OCI-LY1 (cell line): ENCODE measurements around the gene ADAMTS9.

ENCODE experiments used
- H2AFZ ChIP-seq: fragments of 200-600 bp; sonication (generic), shearing (Covaris generic); 2 replicates; pipeline ENCODE4 v1.6.0; 2014; ENCODE audit warnings: antibody characterized with exemption, mild to moderate bottlenecking, low read length
- H3F3A ChIP-seq: fragments of 200-600 bp; sonication (generic), shearing (Covaris generic); 2 replicates; pipeline ENCODE4 v1.6.0; 2014; ENCODE audit warnings: mild to moderate bottlenecking, antibody characterized with exemption, low read length, moderate library complexity; ENCODE audit not compliant: insufficient read depth
- H3K27ac ChIP-seq: fragments of 200-600 bp; sonication (generic); 2 replicates; pipeline ENCODE4 v1.5.1; 2014; ENCODE audit warnings: low read length, mixed run types, mild to moderate bottlenecking, low read depth; ENCODE audit not compliant: poor library complexity, severe bottlenecking
- H3K27me3 ChIP-seq: fragments of 200-600 bp; sonication (generic); 2 replicates; pipeline ENCODE4 v1.6.0; 2014; ENCODE audit warnings: antibody characterized with exemption, mild to moderate bottlenecking, low read length, moderate library complexity; ENCODE audit not compliant: insufficient read depth
- H3K36me3 ChIP-seq: fragments of 200-600 bp; sonication (generic); 2 replicates; pipeline ENCODE4 v1.6.1; 2014; ENCODE audit warnings: mild to moderate bottlenecking, antibody characterized with exemption, low read length, moderate library complexity, mixed read lengths; ENCODE audit not compliant: insufficient read depth
- H3K4me1 ChIP-seq: fragments of 200-600 bp; sonication (generic); 2 replicates; pipeline ENCODE4 v1.5.1; 2014; ENCODE audit warnings: mild to moderate bottlenecking, low read length, moderate library complexity; ENCODE audit not compliant: insufficient read depth, severe bottlenecking
- H3K4me2 ChIP-seq: fragments of 200-600 bp; sonication (generic), shearing (Covaris generic); 2 replicates; pipeline ENCODE4 v1.6.1; 2014; ENCODE audit warnings: low read length
- H3K4me3 ChIP-seq: fragments of 200-600 bp; sonication (generic); 2 replicates; pipeline ENCODE4 v1.5.1; 2014; ENCODE audit warnings: low read length, low read depth, mild to moderate bottlenecking, mixed read lengths; ENCODE audit not compliant: poor library complexity, severe bottlenecking
- H3K79me2 ChIP-seq: fragments of 200-600 bp; shearing (Covaris generic); 2 replicates; pipeline ENCODE4 v1.6.1; 2016; ENCODE audit warnings: mixed run types, low read length, mixed read lengths; ENCODE audit not compliant: insufficient read depth
- H3K9ac ChIP-seq: fragments of 200-600 bp; sonication (generic), shearing (Covaris generic); 2 replicates; pipeline ENCODE4 v1.6.1; 2014; ENCODE audit warnings: mild to moderate bottlenecking, low read length, mixed read lengths
- H3K9me2 ChIP-seq: fragments of 200-600 bp; sonication (generic), shearing (Covaris generic); 2 replicates; pipeline ENCODE4 v1.6.1; 2014; ENCODE audit warnings: low read depth, mild to moderate bottlenecking, low read length, mixed read lengths
- H3K9me3 ChIP-seq: fragments of 200-600 bp; shearing (Covaris generic); 2 replicates; pipeline ENCODE4 v1.6.1; 2014; ENCODE audit warnings: low read length, mixed read lengths
- H4K20me1 ChIP-seq: fragments of 200-600 bp; sonication (generic), shearing (Covaris generic); 2 replicates; pipeline ENCODE4 v1.6.0; 2016; ENCODE audit warnings: mild to moderate bottlenecking, low read length; ENCODE audit not compliant: insufficient read depth
- CTCF ChIP-seq: fragments of 200-600 bp; sonication (generic), shearing (Covaris generic); IDR thresholded peaks from 2 replicates; pipeline ENCODE4 v1.5.1; 2017; ENCODE audit warnings: mild to moderate bottlenecking, antibody characterized with exemption, low read length, moderate library complexity, mixed read lengths
- EZH2 ChIP-seq: fragments of 200-600 bp; sonication (generic), shearing (Covaris generic); IDR thresholded peaks from 2 replicates; pipeline ENCODE4 v1.8.0; 2017; ENCODE audit warnings: borderline replicate concordance, mixed run types, mild to moderate bottlenecking, antibody characterized with exemption, low read length, moderate library complexity, mixed read lengths

ADAMTS9 gene

GRCh38 chr3:64638511-64638910 lies 49.3 kb downstream of the ADAMTS9 start:
- H4K20me1 ChIP-seq: no peaks in the 10 kb centered on the region
- no peaks in the 10 kb centered on the region for H3K4me1 ChIP-seq
- H3K4me3 ChIP-seq: no peak overlapping the region
- H2AFZ ChIP-seq: no peak overlapping the region
- H3K27me3 ChIP-seq: no peaks in the 10 kb centered on the region
- no peak overlapping the region for H3K27ac ChIP-seq
- H3K36me3 ChIP-seq: no peaks in the 10 kb centered on the region
- no peak overlapping the region for H3K9ac ChIP-seq
- no peaks in the 10 kb centered on the region for H3K9me2 ChIP-seq
- H3K79me2 ChIP-seq: no peaks in the 10 kb centered on the region
- no peaks in the 10 kb centered on the region for H3F3A ChIP-seq
- TF ChIP-seq CTCF (no peak), EZH2 (no peak)
- no peaks in the 10 kb centered on the region for H3K9me3 ChIP-seq
- H3K4me2 ChIP-seq: no peak overlapping the region

DNA sequence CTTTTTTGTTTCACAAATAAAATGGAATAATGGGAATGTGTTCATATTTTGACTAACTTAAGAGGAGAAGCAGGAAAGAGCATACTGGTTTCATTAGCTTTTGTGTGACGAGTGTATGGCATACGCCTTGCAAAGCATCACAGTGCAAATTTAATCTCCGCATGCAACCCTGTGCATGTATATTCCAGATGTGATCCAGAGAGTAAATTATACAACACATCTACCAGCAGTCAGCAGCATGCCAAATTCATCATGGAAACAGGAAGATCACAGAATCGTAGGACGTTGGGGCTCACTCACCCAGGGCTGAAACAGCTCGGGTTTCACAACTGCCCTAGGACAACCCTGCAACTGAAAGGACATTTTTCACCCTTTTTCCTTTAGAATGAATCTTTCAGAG lies 53.4 kb downstream of the ADAMTS9 start:
- Histone ChIP-seq H3K4me1 (no peaks in the 10 kb centered on the region), H3K27me3 (no peaks in the 10 kb centered on the region), H3K9me3 (no peaks in the 10 kb centered on the region), H3K9me2 (no peaks in the 10 kb centered on the region), H2AFZ (no peak overlapping the region), H3K4me3 (no peak overlapping the region), H3K36me3 (no peaks in the 10 kb centered on the region), H3K27ac (no peak overlapping the region), H3K4me2 (no peak overlapping the region), H3F3A (no peaks in the 10 kb centered on the region), H3K79me2 (no peaks in the 10 kb centered on the region), H4K20me1 (no peaks in the 10 kb centered on the region), H3K9ac (no peak overlapping the region)
- TF ChIP-seq CTCF: no peak
- no peak for TF ChIP-seq EZH2

GRCh38 chr3:64631951-64632350 lies 55.8 kb downstream of the ADAMTS9 start:
- Histone ChIP-seq H3K9me3 (no peaks in the 10 kb centered on the region), H3K36me3 (no peaks in the 10 kb centered on the region), H3K4me1 (no peaks in the 10 kb centered on the region), H3K27ac (no peak overlapping the region), H3K4me3 (no peak overlapping the region), H3K27me3 (no peaks in the 10 kb centered on the region), H2AFZ (no peak overlapping the region), H3K79me2 (no peaks in the 10 kb centered on the region), H3K9me2 (no peaks in the 10 kb centered on the region), H3K4me2 (no peak overlapping the region), H3F3A (no peaks in the 10 kb centered on the region), H3K9ac (no peak overlapping the region), H4K20me1 (no peaks in the 10 kb centered on the region)
- TF ChIP-seq CTCF (no peak), EZH2 (no peak)
